Activated naive CD8-positive, alpha-beta T cell treated with anti-CD3 and anti-CD28 coated beads, Interleukin-2, amount 50 U/mL, for 16 hours (primary cell): ENCODE data around the gene CAMK1D.
"Not testable (repeated sequence)": the region's sequence is repeated elsewhere in the genome, so short reads cannot be mapped to it uniquely, and the experiment has no call there.

ENCODE experiments used
- DNase-seq: peaks from one replicate; pipeline ENCODE4 v3.0.0-alpha.2; 2020; ENCODE audit warnings: low read depth, low spot score

The CAMK1D gene

DNA sequence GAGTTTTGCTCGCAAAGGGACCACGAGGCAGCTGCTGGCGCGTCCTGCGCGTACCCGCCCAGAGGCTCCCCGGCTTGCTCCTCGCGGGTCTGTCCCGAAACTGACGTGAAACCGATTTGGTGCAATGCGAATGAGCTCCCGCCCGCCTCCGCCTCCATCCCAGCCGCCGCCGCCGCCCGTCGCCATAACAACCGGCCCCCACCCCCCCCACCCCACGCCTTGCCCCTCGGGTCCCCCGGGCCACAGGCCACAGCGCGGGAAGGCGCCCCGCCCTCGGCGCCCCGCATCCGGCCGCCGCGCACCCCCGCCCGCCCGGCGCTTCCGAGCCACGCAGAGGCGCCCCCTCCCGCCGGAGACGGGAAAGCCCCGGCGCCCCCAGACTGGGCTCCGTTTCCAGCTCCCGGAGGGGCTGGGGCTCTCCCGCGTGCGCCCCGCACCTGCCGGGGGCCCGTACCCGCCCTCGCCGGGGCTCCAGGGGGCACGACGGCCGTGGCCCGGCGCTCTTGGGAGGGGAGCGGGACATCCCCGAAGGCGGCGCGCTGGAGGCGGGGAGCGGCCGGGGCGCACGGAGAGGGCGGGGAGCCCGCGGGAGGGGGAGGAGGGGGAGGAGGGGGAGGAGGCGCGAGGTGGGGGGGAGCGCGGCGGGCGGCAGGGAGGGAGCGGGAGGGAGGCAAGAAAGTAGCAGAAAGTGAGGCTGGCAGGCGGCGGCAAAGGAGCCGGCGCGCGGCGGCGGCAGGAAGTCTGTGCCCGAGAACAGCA, at the start of gene CAMK1D:
TSS of gene CAMK1D (plus strand) at position 678 of the 759 bp plus-strand sequence.
- DNase-seq: peak; percentile 59

DNA sequence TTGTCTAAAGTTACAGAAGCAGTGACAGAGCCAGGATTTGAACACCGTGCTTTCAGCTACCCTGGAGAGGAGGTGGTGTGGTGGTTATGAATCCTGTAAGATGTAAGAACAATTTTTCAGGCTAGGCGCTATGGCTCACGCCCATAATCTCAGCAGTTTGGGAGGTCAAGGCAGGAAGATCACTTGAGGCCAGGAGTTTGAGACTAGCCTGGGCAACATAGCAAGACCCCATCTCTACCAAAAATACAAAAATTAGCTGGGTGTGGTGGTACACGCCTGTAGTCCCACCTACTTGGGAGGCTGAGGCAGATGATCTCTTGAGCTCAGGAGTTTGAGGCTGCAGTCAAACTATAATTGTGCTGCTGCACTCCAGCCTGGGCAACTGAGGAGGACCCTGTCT, 48.3 kb upstream of the CAMK1D start:
- not testable (repeated sequence) for DNase-seq

DNA sequence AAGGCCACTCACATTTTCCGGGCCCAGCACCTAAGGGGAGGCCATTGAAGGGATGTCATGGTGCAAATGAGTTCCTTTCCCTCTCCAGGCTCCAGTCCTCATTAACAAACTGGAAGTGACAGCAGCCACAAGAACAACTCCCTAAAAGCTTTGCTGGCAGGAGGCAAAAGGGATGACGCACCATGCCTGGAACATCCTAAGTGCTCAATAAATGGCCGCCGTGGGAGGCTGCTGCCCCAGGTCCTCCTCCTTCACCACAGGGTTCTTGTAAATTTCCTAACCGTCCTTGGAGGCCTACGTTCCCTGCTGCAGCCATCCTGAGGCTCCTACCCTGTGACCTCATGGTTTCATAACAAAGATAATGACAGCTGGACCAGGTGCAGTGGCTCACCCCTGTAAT, 41.3 kb upstream of the CAMK1D start:
- DNase-seq: no peak

DNA sequence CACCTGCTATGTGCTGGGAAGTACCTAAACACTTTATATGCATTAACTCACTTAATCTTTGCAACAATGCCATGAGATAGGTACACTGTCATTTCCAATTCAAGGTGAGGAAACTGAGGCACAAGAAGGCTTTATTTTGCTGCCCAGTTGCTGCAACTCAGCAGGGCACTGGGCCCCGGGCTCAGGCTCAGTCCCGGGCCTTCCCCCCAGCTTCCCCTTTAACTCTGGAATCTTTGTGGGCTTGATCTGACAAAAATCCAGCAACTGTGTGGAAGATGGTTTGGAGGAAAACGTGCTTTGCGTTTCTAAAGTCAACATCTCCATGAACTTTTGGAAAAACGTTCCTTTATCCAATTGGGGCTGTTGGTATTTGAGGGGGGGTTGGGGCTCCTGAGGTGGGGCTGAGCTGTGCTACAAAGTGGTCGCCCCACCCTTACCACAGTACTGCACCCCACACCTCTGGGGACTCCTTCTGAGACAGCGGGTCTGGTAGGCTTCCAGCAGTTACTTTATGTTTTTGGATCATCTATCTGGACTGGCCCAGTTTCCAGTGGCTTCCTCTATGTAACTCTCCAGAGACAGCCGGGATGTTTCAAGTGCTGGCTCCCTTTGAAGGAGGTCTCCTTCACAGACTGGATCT, 40.5 kb upstream of the CAMK1D start:
- no peak for DNase-seq

DNA sequence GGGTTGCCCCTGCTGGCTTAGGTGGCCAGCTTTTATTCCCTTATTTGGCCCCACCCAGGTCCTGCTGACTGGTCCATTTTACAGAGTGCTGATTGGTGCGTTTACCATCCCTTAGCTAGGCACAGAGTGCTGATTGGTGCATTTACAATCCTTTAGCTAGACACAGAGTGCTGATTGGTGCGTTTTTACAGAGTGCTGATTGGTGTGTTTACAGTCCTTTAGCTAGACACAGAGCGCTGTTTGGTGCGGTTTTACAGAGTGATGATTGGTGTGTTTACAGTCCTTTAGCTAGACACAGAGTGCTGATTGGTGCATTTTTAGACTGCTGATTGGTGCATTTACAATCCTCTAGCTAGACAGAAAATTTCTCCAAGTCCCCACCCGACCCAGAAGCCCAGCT, 39.6 kb upstream of the CAMK1D start:
- not testable (repeated sequence) for DNase-seq

DNA sequence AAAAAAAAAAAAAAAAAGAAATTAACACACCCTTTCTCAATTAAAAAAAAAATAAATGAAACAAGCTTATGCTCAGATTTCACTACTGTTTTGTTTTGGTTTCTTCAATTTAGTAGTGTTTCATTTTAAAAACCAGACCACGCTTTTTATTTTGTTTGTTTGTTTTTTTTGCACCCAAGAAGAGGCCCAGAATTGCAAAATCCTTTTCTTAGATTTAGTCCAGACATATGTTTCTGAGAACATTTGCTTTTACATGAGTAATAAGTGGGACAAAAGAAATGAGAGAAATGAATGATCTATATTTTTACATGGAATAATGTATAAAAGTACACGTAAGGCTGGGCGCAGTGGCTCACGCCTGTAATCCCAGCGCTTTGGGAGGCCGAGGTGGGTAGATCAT, 34.5 kb upstream of the CAMK1D start:
- no peak for DNase-seq

DNA sequence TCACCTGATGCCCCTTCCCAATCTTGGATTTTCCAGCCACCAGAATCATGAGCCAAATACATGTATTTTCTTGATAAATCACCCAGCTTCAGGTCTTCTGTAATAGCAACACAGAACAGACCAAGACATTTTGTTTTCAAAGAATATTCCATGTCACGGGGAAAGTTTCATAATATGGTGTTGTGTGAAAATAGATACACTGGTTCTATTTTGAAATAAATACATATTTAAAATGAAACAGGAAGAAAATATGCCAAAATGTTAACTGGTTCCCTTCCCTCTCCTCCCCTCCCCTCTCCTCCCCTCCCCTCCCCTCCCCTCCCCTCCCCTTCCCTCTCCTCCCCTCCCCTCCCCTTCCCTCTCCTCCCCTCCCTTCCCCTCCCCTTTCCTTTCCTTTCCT, 30.3 kb upstream of the CAMK1D start:
- no peak for DNase-seq

DNA sequence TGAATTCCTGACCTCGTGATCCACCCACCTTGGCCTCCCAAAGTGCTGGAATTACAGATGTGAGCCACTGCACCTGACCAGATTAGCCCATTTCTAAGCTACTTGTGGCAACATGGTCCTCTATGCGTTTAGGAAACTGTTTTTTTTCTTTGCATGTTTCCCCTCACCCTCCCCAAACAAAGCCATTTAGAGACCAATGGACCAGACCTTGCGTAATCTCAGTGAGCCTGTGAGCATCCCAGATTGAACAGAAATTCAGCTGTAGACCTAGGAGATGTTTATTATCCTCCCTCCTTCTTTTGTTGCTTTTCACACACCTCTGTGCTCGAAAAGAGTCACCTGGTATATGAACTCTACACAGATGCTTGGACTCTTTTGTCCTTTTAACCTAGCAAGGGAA, 28.5 kb upstream of the CAMK1D start:
- DNase-seq: no peak

DNA sequence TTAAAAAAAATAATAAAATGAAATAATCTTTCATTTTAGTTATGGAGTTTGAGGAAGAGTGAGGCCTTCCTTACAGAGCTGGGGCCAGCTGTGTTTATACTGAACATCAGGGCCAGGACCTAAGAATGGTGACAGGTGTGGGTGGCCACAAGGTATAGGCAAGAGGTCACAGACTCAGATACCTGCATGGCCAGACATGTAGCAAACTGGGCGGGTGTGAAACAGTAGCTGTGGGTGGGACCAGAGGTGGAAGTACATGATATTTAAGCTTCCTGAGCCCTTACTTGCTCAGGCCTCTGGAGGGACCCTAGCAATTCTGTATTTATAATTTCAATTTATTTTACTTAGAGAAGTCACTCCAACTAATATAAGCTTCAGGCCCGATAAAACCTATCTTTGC, 27.7 kb upstream of the CAMK1D start:
- DNase-seq: no peak

DNA sequence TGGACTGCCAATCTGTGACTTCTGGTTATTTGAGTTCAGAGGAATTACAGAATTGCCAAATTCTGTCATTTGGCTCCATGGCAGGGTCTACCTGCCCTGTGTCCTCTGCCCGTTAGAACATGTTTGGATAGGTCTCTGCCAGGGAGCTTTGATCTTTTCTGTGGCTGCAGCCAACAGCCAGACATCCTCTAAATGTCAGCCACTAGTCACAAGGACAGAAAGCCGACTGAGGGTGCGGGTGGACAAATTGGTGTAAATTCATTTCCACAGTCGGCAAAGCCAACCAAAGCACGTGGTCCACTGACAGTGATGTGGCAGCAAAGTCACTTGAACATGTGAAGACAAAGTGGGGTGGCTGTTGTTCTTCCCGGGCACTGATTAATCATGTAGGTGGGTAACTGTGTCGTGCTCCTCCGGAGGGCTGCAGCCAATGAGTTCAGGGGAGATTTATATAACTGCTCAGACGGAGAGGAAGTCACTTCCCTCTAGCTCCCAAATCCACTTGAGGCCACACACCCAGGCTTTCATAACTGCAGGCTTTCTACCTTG, 26.7 kb upstream of the CAMK1D start:
- no peak for DNase-seq

DNA sequence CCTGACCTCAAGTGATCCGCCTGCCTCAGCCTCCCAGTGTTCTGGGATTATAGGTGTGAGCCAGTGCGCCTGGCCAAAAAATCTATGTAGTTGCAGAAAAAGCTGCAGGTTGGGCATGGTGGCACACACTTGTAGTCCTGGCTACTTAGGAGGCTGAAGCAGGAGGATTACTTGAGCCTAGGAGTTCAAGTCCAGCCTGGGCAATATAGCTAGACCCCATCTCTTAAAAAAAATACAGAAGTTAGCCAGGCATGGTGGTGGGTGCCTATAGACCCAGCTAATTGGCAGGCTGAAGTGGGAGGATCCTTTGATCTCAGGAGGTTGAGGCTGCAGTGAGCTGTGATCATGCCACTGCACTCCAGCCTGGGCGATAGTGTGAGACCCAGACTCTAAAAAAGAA, 24.8 kb upstream of the CAMK1D start:
- DNase-seq: no peak

DNA sequence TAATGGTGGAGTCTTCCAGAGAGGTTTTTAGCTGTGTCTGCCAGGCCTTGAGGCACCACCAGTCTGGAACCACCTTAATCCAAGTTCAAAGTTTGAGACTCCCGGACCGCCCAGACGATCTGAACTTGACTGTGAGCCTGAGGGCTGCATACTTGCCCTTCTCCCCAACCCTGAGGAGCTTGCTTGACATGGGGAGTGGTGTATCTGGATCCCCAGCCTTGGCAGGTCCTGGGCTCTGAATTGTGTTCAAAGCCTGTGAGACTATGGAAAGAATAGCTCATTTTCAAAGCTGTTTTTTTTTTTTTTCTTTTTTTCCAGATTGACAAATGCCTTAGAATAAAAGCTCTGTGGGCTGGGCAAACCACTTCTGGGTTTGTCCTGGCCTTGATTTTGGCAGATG, 22.3 kb upstream of the CAMK1D start:
- DNase-seq: no peak

DNA sequence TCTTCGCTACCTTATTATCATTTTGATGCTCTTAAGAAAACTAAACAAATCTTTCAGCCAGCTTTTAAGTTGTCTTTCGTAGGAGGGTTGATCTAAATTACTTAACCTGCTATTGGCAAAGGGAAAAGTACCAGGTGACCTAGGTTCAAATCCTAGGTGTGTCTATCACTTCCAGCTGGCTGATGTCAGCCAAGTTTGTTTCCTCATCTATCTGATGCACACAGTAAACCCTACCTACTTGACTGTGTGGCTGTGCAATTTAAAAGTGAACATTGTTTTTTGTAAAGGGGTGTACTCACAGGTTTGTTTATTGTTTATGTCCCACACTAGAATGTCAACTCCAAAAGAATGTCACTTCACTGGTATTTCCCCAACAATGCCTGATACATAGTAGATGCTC, 21.9 kb upstream of the CAMK1D start:
- no peak for DNase-seq

DNA sequence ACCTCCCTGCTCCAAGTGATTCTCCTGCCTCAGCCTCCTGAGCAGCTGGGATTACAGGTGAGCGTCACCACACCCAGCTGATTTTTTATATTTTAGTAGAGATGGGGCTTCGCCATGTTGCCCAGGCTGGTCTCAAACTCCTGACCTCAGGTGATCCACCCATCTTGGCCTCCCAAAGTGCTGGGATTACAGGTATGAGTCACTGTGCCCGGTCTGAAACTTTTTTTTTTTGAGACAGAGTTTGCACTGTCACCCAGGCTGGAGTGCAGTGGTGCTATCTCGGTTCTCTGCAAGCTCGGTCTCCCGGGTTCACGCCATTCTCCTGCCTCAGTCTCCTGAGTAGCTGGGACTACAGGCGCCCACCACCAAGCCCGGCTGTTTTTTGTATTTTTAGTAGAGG, 21.0 kb upstream of the CAMK1D start:
- not testable (repeated sequence) for DNase-seq

DNA sequence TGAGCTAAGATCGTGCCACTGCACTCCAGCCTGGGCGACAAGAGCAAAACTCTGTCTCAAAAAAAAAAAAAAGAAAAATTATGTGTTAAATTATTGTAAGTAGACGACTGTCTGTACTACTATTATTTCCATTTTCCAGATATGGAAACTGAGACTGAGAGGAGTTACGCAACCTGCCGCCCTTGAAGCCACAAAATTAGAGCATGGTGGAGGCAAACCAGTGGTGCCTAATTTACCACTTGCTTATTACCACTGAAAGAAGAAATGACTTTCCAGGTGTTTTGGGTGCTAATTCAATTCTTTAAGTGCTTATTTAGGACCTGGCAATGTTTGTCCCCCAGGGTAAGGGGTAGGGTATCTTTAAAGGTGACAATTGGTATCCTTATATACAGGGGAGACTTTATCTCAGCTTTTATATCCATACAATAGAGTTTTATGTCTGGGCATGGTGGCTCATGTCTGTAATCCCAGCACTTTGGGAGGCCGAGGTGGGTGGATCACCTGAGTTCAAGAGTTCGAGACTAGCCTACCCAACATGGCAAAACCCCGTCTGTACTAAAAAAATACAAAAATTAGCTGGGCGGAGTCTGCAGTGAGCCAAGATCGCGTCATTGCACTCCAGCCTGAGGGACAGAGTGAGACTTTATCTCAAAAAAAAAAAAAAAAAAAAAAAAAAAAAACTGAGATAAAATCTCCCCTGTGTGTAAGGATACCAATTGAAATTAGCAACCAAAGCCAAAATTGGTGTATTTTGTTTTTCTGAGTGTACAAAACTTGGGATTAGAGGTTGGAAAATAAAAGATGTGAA, 16.6 kb upstream of the CAMK1D start:
- DNase-seq: no peak

DNA sequence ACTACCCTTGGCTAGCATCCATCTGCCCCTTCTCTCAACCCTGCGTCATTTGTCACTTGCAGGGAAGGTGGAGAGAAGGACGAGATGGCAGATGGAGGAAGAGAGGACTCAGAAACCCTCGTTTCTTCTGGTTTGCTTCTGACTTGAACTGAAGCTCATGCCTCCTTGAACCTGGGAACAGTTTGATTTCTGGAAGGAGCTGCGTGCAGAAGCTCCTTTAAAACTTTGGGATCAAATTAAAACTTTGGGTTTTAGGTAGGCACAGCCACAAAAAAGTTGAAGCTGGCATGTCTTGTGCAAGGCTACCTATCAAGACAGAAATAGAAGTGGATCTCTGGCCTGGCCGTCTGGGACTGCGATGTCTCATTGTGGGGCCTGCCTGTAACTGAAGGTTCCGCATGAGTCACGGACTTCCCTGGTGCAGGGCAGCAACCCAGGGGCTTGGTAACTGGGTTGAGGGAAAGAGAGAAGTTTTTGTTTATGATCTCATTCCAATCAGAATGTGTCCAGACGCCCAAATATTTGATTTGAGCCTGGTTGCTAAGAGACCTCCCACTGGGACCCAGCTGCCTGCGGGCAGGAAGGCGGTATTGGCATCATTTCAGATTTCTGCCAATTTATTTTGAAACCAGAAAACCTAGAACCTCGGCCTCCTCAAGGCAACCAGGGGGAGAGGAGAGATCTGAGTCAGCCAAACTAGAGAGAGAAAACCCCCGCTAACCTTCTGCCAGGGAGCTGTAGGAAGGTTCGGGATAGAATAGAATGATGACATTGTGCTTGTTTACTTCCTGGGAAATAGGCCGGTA, 15.8 kb upstream of the CAMK1D start:
- DNase-seq: no peak

DNA sequence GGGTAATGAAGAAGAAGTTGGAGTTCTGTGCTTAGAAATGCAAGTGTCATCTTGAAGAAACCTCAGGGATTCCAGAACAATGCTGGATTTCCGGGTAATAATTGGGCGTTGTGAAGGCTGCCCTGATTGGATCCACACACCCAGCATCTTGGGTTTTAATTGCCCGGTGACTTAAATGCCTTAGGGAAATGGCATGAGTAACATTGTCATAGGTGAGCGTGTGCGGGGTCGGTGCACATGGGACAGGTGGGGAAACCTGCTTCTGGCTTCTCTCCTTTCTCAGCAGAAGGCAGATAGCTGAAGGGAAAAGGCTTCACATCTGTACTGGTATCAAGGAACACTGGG, 15.2 kb upstream of the CAMK1D start:
- DNase-seq: no peak

DNA sequence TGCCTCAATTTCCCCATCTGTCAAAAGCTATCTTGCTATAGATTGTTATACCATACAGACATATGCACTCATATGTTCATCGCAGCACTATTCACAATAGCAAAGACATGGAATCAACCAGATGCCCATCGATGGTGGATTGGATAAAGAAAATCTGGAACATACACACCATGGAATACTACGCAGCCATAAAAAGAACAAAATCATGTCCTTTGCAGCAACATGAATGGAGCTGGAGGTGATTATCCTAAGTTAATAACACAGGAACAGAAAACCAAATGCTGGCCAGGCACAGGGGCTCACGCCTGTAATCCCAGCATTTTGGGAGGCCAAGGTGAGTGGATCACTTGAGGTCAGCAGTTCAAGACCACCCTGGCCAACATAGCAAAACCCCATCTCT, 14.2 kb upstream of the CAMK1D start:
- not testable (repeated sequence) for DNase-seq

DNA sequence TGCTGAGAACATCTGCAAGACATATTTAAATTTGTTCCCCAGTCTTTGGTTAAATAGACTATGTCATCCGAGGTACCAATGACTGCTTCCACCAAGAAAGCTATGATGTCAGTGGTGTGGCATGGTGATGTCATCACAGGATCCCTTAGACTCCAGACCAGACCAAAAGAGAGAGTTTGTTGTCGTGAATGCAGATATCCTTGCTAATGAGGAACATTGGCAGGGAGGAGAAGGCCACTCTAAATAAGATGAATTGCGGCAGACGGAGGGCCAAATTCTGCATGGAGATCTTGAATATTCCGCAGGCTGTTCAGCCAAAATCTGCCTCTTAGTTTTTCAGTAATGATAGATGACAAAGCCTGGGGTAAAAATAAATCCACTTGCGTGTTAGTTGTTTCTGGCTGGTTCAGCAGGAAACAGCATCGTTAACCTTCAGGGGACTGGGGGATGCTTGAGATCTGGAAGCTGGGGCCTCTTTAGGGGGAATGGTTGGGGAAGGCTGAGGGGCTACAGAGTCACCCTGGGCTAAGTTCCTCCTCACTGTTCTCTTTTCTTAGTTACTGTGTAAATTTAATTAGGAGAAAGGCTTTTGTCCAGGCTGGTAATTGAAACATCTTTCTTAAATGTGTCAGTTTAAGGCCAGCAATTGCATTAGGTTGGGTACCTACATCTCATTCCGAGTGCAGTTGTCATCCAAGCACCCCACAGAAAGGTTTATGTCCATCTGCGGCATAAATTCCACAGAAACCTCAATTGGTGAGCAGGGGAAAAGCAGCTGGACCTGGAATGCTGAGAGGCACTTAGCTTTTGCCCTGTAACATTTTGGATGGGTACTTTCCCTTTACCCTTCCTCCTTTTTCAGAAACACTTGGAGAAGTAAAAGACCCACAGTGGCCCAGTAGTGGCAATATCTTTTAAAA, 11.6 kb upstream of the CAMK1D start:
- no peak for DNase-seq

DNA sequence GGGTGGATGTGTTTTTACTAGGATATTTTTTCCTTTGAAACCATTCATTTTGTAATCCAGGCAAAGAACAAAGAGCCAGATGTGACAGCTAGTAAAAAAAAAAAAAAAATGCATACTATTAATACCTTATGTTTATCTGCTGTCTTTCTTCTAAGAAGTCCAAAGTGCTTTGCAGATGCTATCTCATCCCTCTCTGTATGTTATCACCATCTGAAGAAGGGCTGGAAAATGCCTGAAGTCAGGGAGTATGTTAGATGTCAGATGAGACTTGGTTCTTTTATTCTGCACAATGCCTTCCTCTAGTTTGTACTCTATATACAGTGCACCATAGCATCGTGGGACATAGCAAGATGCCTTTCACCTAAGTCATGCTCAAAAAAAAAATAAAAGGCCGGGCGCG, 10.4 kb upstream of the CAMK1D start:
- DNase-seq: no peak

DNA sequence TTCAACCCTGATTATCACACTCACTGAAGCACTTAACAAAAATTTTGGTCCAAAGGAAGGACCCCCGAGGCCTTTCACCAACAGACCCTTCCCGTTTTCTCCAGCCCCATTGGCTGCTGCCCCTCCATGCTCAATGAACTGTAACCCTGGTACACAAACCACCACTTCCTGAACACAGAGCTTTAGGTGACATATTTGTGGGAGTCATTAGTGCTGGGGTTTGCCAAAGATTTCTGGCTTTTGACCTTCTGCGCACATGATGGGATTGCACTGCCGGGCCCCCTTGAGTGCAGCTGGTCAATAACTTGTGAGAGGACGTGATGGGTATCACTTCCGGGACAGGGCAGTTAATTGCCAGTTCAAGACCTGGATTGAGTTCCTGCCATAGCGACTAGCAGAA, 9.0 kb upstream of the CAMK1D start:
- no peak for DNase-seq
